HPDE6-E6E7 (cell line): ENCODE results near the gene PAX8.
A peak's percentile ranks its signal among the peaks of the same experiment; 100 is the strongest.
"Not testable (repeated sequence)": the region's sequence is repeated elsewhere in the genome, so short reads cannot be mapped to it uniquely, and the experiment has no call there.

Experiments used
- DNase-seq: peaks from one replicate; pipeline ENCODE4 v3.0.0; 2011; ENCODE audit warnings: missing footprints; ENCODE audit errors: extremely low spot score

The PAX8 gene

DNA sequence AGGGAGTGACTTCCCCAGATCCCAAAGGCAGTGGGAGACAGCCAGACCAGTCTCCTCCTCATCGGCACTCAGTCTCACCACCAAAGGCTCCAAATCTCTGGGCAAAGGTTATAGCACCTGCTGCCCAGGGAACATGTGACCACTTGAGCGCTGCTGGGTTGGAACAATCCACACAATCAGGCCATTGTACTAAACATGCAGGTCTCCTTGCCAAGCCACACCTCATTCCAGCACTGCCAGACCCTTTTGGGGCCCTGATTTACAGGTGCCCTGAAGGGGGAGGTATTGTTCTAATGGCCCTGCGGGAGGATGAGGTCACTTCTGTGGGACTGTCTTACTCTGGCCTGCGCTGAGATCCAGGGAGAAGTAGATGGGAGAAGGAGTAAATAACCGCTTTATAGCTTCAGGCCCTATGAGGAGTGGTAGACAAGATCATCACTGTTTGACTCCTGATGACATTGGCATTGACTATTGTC, 10.0 kb upstream of the PAX8 start:
- not testable (repeated sequence) for DNase-seq

DNA sequence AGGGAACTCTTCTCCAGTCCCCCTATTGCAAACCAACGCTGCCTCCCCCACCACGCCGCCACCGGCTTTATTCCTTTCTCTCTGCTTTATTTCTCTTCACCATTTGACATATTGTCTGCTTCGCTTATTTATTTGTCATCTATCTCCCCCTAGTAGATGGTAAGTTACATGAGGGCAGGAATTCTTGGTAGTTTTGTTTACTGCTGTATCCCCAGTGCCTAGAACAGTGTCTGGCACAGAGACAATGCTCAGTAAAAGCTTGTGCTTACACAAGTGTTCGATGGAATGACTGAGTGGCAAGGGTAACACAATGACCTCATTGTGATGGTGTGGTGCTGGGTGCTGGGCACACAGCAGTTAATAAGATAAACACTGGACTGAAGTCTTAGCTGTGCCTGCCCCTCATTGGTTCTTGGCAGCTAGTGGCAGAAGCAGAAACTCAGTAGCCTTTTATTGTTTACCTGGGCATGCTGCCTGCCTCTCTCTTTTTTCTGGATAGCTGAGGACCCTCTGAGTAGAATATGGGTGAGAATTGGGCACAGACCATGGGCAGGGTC, 9.5 kb upstream of the PAX8 start:
- not testable (repeated sequence) for DNase-seq

DNA sequence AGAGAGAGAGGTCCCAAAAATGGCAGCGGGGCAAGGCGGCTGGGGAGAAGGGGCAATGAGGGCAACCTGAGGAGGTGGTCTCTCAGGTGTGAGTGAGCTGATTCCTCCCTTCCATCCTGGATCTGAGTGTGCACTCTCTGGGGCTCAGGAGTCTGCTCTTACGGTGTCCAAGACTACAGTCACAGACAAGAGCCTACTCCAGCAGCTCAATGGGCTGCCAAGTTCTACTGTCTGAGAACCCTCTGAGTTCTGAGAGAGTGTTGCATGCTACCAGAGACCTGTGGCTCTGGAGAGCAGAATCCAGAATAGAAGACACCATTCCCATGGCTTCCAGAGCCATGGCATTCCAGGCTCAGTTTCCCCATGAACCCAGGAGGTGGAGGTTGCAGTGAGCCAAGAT, 7.1 kb upstream of the PAX8 start:
- no peak for DNase-seq

DNA sequence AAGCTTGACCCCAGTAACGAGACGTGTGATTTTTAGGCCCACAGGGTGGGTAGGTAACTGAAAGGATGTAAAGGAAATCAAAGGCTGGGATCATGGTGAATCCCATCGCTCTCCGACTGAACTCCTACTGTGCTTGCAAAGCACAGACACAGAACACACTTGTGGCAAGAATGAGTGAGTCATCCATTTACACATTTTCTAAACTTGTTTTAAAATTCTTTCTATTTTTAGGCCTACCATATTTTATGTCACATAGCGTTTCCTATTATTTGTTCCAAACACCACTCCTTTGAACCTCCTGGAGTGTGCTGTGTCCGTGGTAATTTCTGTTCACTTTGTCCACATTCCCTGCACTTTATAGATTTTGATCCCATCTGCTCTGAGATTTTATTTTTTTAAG, 6.3 kb upstream of the PAX8 start:
- not testable (repeated sequence) for DNase-seq

DNA sequence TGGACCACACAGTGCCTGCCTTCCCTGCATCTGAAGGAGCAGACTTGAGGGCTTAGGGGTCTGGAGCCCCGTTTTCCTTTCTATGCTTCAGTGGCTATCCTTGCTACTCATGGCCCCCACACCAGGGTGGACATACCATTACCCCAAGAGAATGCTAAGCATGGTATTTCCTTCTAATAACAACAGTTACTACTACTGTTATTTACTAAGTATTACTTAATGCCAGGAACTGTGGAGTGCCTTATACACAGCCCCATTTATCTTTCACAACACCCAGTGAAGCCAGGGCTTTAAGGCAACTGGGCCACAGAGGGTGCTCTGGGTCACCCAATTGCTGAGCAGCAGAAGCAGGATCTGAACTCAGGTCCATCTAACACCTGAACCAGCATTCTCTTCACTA, 5.8 kb upstream of the PAX8 start:
- DNase-seq: no peak

DNA sequence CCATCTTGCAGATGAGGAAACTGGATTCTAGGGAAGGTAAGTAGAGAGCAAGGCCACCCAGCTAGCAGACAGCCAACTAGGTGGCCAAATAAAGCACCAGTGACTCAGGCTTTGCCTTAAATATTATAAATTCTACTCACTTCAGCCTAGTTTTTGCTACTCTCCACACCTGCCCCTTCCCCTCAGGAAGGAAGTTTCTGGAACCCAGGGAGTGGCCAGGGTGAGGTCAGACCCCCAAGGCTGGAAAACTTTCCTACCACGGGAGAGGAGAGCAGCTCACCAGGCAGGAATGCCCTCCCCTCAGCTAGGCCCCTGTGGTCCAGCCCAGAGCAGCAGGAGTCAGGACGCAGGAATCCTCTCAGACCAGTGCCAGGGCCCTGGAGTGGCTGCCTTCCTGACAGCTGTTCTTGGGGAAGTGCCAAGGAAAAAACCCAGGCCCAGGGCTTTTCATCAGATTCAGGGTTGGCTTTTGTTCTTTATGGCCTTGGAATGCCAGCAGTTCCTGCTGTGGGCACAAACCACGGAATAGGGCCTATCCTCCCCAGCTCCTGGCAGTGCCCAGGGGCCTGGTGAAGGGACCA, 5.1 kb upstream of the PAX8 start:
- DNase-seq: peak; percentile 74

DNA sequence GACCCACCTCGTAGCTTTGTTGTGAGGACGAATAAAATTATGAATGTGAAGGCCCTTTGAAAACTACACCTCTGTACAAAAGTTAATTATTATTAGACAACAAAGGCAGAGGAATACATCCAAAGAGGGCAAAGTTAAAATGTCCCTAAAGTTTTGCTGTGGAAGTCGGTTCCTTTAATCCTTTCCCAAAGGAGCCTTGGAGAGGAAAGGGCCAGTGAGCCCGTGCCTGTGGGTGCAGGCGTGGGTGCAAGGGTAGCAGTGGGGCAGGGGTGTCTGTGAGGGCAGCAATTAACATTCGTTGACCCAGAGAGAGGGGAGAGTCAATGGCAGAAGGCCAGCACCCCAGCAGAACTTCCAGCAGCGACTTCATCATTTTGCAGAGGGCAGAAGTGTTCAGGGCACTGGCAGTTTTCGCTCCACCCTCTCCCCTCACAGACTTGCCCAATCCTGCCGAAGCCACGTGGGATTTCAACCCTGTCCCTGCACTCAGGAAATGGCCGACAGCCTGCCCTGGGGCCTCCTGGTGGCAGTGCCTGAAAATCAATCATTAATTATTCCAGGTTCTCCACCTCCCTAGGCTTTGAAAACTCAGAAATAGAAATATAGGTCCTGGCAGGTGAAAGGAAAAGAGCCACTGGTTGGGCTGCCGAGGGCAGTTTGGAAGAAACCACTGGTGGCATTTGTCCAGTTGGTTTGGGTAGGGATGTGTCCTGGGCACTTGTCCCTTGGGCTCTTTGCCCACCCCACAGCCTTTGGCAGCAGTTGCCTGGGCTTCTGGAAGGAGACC, 4.2 kb upstream of the PAX8 start:
- peak; percentile 76 for DNase-seq

DNA sequence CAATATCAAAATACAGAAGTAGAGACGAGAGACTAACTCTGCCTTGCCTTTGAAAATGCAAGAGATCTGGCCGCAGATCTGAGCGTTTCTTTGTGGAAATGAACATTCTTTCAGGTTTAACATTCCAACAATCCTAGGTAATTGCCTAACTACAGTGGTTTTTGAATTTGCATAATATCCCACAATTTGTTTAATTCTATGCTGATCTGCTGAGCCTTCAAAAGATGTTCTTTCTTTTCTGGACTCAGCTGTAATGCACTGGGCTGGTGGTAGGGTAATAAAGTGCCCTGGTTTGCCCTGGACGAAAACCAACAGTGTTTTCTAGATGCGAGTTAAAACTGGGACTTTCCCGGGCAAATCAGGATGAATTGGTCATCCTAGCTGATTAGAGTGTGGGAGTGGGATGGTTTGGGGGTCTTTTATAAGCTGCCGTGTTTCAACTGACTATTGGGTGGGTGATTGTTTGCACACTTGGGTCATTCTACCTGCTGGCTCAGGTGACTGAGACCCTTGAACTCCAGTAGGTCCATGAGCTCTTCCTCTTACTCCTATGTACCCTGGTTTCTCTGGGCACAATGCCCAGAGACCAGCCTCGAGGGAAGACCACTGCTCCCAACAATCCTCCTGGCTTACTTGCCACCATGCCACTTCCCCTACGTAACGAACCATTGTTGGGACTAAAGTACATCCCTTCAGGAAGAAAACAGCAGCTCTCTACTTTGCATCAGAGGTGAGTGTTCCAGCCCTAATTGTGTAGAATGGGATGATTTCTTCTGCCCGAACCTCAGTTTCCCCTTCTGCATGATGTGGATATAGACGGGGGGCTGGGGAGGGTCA, 3.4 kb upstream of the PAX8 start:
- no peak for DNase-seq

DNA sequence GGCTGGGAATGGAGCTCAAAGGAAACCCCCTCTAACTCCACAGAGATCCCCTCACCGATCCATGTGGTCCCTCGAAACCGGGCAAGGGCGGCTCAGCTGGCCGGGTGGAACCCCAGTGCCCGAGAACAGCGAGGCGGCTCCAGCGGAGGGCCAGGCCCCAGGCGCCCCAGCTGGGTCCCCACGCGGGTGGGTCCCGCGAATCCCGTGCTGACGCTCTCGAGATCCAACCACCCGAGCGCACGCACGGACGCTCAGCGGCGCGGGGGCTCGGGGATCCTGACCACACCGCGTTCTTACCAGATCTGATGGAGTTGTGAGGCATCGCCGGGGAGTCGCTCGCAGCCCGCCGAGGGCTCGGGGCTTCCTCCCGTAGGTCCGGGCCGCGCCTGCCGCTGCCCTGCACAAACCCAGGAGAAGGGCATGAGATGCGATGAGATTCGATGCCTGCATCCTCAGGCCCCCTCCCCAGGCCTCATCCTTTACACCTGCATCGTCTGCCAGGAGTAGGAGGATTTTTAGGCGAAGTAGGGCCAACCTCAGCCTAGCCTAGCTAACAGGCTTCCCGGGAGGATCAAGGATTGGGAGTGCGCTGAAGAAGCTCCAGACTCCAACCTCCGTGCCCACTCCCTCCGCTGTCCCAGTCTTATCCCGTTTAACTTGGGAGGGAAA, 514 bp downstream of the PAX8 start:
- no peak for DNase-seq

DNA sequence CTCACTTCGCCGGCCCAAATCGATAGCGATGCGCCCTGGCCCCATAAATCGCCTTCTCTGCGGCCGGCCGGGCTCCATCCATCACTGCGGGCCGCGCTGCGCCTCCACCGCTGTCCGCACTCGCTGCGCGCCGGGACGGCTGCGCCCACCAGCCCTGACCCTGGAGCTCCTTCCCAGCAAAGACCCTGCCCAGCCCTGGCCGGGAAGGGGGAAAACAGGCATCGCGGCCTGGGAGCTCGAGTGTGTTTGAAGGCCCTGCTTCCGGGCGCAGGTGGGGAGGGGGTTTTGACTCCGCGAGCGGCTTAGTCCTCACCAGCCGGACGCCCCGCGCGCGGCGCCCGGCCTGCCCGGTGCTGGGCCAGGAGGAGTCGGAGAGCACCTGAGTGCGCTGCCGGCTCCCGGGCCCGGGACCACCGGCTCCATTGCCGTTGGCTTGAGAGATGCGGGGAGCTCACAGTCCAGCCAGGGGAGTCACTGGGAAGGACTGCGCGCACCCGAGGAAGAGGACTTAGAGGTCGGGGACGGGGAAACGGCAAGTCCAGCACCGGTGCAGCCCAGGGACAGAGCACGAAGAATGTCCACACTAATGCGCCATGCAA, 1.1 kb downstream of the PAX8 start:
- DNase-seq: no peak

DNA sequence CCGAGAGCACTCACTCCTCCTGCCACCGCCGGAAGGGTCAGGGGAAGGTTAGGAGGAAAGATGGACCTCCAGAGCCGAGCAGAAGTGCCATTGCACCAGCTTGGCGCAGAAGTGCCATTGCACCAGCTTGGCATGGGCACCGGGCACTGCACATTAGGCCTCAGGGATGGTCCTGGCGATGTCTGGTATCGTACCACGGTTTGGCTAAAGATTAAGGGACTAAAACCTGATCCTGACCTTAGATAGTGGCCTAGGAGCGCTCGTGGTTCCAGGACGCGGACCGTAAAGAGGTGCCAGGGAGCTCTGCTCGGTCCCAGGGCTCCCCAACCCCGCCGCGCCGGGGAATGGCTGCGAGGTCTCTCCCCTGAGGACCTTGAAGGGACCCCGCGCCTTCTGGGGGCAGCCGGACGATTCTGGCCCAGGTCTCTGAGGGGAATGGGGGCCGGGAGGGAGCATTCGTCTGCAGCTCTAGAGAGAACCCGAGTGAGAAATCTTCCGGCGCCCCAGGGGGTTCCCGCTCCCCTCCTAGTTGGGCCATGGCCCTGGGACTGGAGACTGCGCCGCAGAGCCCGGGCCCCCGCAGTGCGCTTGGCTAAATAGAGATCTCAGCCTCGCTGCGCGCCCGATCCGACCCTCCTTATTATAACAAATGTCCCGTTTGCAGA, 1.8 kb downstream of the PAX8 start:
- no peak for DNase-seq

DNA sequence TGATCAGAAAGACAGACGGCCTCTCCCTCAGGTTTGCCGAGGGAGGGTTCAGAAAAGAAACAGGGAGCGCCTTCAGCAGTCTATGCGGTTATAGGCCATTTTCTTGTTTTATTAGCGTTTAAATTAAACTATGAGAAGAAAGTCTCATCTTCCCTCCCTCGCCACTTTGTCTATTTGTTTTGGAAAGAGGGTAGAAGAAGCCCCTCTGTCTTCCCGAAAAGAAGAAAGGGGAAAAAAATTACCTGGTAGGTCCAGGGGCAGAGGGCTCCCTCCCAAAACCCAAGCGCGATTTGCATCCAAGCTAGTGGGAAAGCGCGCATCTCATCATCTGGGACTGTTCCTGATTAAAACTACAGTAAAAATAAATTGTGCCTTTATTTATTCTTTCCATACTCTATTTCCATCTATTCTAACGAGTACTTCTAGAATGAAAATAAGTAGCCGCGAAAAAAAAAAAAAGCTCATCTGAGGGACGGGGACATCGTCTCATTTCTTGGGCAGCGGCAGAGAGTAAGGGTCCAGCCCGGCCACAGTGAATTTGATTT, 2.4 kb downstream of the PAX8 start:
- no peak for DNase-seq

DNA sequence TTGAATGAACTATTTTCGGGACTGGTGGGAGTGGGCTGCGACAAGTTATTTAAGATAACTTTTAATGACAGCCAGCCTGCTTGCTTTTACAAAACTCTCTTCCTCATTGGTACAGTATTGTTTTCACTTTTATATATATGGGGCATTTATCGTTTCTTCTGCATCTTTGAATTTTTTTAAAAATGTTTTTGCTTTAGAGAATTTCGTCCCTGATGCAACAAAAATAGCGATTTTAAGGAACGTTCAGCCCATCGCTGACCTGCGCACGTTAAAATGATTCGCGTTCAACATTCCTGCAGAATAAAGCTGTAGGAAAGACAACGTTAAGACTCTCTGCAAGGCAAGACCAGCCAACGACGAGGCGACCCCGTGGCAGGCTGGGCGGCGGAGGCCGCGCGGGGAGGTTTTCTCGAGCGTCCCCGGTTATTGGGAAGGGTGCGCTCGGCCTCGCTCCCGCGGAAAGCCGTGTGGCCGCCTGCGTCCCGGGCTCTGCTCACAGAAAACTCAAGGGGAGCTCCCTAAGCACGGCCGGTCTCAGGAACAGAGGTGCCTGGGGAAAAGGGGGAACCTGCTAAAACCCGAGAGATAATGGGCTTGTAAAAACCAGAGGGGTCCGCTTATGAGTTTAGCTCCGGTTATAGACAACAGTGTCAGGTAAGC, 3.0 kb downstream of the PAX8 start:
- DNase-seq: no peak

DNA sequence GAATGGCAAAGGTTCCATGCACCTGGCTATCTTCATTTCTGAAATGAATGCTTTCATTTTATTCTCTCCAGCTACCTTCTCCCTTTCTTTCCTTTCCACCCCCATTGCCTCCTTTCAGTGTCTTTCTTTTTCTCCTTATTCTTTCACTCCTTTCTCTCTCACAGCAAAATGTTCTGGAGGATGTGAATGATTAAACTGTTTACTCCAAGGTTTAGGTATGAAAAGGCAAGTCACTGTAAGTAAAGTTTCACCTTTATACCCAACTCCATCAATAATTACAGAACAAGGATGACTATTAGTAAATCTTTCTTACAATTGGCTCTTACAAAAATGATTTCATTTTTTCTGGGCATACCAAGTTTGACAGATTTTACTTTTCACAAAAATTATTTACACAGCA, 4.3 kb downstream of the PAX8 start:
- no peak for DNase-seq

DNA sequence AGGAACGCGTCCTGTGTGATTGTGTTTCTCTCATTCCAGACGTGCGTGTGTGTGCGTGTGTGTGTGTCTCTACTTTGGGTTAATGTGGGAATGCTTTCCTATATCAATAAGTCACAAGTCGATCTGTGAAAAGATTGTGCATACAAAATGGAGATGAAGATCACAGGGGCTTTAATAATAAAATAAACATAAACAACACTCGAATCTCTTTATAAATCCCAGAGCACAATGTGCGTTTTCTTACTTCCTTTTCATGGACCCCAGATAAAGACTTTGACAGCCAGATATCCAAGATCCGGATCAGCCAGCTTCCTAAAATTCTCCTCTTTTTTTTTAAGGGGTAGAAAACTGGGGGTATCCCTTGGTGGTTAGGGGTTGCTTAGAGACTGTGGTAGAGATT, 4.7 kb downstream of the PAX8 start:
- DNase-seq: no peak

DNA sequence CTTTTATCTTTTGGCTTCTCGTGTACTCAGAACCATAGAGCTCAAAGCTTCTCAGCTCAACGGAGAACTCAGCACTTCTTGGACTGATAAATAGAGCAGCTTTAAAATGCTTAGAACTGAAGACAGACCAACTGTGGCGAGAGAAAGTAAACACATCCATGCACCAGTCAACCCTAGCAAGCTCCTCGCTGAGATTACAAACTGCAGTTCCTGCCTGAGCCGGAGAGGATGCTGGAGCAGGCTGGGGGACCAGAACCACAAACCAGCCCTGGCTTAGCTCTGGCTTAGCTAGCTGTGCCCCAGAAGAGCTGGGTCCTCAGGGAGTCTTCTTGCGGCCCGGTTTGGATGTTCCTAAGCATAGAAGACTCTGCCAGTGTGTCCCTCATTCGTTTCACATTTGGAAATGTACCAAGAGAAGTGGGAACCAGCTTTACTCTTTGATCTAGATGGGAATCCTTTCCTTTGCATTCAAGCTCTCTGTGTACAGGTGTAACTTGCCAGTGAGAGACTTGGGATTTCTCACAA, 5.6 kb downstream of the PAX8 start:
- DNase-seq: no peak

DNA sequence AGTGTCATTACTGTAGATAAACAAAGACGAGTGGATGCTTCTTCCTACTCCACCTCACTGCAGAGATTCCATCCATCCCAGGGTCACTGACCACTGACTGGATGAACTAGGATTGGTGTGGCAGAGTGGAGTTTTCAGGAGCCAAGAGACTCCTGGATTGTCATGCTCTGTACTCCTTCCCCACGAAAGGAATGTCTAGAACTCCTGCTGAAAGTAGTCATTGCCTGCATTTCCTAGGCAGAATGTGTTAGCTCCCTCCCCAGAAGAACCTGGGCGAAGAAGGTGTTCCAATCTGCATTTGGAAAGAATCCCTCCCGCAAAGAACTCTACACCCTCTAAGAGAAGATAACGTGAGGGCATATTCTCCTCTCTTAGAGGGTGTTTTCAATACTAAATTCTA, 6.2 kb downstream of the PAX8 start:
- DNase-seq: no peak

DNA sequence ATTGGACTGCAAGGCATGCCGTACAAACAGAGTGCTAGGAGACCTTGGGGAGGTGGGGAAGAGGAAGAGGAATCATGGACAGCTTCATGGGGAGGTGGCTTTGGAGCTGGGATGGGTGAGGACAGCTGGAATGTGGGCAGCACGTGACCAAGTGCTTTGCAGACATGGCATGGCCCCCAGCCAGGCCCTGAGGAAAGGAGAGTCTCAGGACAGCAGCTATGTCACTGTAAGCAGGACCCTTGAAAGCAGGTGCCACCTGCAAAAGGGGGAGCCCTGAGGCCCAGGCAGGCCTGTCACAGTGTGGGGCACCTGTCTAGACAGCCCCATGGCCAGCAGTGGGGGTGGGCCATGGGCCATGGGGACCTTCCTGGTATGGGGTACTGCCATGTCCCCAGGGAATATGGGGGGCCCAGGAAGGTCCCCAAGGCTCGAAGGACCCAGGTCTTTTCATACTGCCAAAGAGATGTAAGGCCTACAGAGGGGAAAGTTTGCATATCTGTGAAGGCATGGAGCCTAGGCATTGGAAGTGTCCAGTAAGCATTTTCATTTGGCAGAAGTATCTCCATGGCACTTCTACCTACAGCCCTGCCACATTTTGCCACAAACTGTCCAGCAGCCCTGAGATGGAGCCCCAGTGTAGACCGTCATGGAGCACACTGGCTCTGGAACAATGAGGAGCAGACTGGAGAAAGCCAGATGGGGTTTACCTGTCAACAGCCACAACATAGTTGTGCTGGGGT, 9.9 kb downstream of the PAX8 start:
- no peak for DNase-seq

DNA sequence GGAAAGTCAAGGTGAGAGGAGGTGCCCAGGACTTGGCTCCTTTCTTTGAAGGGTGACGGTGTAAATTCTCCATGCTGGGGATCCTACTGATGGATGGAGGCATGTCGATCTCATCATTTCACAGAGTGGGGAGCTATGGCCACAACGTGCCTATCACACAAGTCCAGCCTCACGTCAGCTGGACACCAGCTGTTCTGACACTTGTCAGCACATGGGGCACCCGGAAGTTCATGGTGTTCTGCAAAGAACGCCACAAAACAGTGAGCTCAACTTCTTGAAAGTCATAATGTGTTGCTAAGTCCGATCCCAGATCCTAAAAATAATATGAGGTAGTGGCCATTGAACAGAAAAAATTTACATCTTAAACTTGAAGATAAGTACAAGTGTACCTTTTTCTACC, 12.3 kb downstream of the PAX8 start:
- DNase-seq: no peak
